A549 treated with ZK216348 at 1 μM for 4 hours (cell line): ENCODE results near the gene PLEKHF1. TPM values are rescaled to one million over a fixed set of nuclear protein-coding genes. Genes with fewer than 3 reads are reported as not detected.

Experiments
- total RNA-seq: library from RNA; stranded (reverse); fragments of 200-300 nt; extraction: Qiagen RNA extraction; gene quantifications from 5 replicates; pipeline ENCODE4 v1.2.3, GENCODE V29; 2022; ENCODE audit warnings: low read depth

PLEKHF1 gene
- total RNA-seq = 5.6 to 9.9 TPM (median 9.1 TPM) in 5 replicates

GRCh38 chr19:29665215-29665825 is at the start of gene PLEKHF1:
Gene PLEKHF1 (plus strand): TSS chr19:29665461. CDS start chr19:29673840, 8,379 bp downstream.

GRCh38 chr19:29714953-29715700 is 49.9 kb downstream of the PLEKHF1 start, which contains the start of gene C19orf12:
Gene C19orf12 (minus strand): TSS chr19:29715261. CDS start chr19:29708413, 6,848 bp downstream.

Other genes with a start within 250 kb of the PLEKHF1 start
- not detected in 5 replicates for gene VSTM2B, start 139.5 kb upstream of the PLEKHF1 start, total RNA-seq
- gene POP4, start 59.2 kb upstream of the PLEKHF1 start, total RNA-seq = 176 to 248 TPM (median 189 TPM) in 5 replicates
- 35.3 to 51.5 TPM (median 47.6 TPM) in 5 replicates for gene C19orf12, start 49.8 kb downstream of the PLEKHF1 start, total RNA-seq
- 23.8 to 30.0 TPM (median 24.9 TPM) in 5 replicates for gene CCNE1, start 146.5 kb downstream of the PLEKHF1 start, total RNA-seq